Activated gamma-delta T cell (primary cell): ENCODE data around the gene INTS15.

Experiments
- DNase-seq: peaks from one replicate; lab custom pipeline; 2025; lab: John Stamatoyannopoulos, UW

INTS15 gene

GRCh38 chr7:6642861-6643640, 53.2 kb downstream of the INTS15 start:
- no peak for DNase-seq

GRCh38 chr7:6643915-6644625, 54.2 kb downstream of the INTS15 start:
- DNase-seq: no peak

- no peak for DNase-seq
Observed at GRCh38 chr7:6644728-6645127, 54.9 kb downstream of the INTS15 start.

GRCh38 chr7:6646465-6646864, 56.6 kb downstream of the INTS15 start:
- DNase-seq: no peak

- DNase-seq: no peak
Observed at GRCh38 chr7:6647080-6647479, 57.3 kb downstream of the INTS15 start.

GRCh38 chr7:6647541-6647940, 57.7 kb downstream of the INTS15 start:
- no peak for DNase-seq

- no peak for DNase-seq
Observed at GRCh38 chr7:6648066-6648814, 58.4 kb downstream of the INTS15 start.

- DNase-seq: no peak
Observed at GRCh38 chr7:6648815-6649104, 58.9 kb downstream of the INTS15 start.

GRCh38 chr7:6649241-6649961, 59.6 kb downstream of the INTS15 start:
- no peak for DNase-seq

GRCh38 chr7:6650086-6650485, 60.3 kb downstream of the INTS15 start:
- DNase-seq: no peak

- DNase-seq: no peak
Observed at GRCh38 chr7:6650521-6651011, 60.7 kb downstream of the INTS15 start.

- no peak for DNase-seq
Observed at GRCh38 chr7:6651851-6652445, 62.1 kb downstream of the INTS15 start.

- no peak for DNase-seq
Observed at GRCh38 chr7:6652446-6653011, 62.7 kb downstream of the INTS15 start.

GRCh38 chr7:6653071-6654003, 63.5 kb downstream of the INTS15 start:
- DNase-seq: no peak

GRCh38 chr7:6654113-6654841, 64.5 kb downstream of the INTS15 start:
- DNase-seq: no peak

- no peak for DNase-seq
Observed at GRCh38 chr7:6654842-6655610, 65.2 kb downstream of the INTS15 start.

GRCh38 chr7:6655636-6656385, 66.0 kb downstream of the INTS15 start:
- DNase-seq: no peak

- no peak for DNase-seq
Observed at GRCh38 chr7:6656413-6656812, 66.6 kb downstream of the INTS15 start.
